ENCODE results near the gene GDA. TPM values are rescaled to one million over a fixed set of nuclear protein-coding genes. Genes with fewer than 3 reads are reported as not detected.

Gene GDA
- total and polyA plus RNA-seq, 12 donors = 0.11 to 5.5 (median 0.39) TPM; not detected in 3

DNA sequence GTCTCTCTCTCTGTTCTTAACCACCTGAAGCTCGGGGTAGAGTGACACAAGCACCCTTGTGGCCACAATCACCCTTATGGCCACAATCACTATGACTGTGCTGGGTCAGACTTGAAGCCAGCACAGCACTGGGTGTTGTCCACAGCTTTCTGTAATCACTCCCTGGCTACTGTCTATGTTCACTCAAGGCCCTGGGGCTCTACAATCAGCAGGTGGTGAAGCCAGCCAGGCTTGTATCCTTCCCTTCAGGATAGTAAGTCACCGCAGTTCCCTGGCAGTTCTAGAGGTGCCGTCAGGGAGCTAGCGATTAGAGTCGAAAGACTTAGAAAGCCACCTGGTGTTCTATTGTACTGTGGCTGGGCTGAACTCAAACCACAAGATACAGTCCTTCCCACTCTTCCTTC is 44.2 kb downstream of the GDA start:
- Histone ChIP-seq H3K27ac (no peak overlapping the region), H3K36me3 (no peaks in the 10 kb centered on the region), H3K4me3 (no peak overlapping the region), H3K4me1 (no peaks in the 10 kb centered on the region), H3K9me3 (peaks cover 0 to 7% (median 0%) of the 10 kb centered on the region in 11 donors), H3K27me3 (peaks cover 0 to 4% (median 0%) of the 10 kb centered on the region in 7 donors)
- WGBS, 2 donors = 75 to 77% methylated on average over 5 of the region's 5 CpGs
- no peak for ATAC-seq
- intact Hi-C loops (cut with DNase I) = loop anchor here in 1 of 10 donors (10.0 kb wide), 1 partner anchor 59 kb away; no protein-coding TSS in a partner anchor
- no peak for DNase-seq
- TF ChIP-seq, protein P1, sequence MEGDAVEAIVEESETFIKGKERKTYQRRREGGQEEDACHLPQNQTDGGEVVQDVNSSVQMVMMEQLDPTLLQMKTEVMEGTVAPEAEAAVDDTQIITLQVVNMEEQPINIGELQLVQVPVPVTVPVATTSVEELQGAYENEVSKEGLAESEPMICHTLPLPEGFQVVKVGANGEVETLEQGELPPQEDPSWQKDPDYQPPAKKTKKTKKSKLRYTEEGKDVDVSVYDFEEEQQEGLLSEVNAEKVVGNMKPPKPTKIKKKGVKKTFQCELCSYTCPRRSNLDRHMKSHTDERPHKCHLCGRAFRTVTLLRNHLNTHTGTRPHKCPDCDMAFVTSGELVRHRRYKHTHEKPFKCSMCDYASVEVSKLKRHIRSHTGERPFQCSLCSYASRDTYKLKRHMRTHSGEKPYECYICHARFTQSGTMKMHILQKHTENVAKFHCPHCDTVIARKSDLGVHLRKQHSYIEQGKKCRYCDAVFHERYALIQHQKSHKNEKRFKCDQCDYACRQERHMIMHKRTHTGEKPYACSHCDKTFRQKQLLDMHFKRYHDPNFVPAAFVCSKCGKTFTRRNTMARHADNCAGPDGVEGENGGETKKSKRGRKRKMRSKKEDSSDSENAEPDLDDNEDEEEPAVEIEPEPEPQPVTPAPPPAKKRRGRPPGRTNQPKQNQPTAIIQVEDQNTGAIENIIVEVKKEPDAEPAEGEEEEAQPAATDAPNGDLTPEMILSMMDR (IDR thresholded peaks at IDR 0.05) = no peak

DNA sequence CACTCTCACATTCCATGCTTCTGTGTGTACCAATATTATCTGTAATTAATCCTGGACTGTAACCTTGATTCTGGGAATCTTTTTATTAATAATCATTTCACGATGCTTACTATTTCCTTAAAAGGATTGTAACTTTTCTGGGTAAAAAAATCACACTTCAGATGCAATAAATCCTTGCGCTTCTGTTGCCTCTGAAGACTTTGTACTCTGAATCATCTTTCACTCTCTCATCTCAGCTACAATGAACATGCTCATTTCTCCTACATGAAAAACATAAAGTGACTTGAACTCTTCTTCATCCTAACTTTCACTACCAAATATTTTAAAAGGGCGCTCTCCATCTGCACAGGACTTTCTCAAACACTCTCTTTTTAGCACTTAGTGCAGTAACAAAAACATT is 50.0 kb downstream of the GDA start:
- no peaks in the 10 kb centered on the region for H3K4me1 ChIP-seq
- no peaks in the 10 kb centered on the region for H3K9me3 ChIP-seq
- no peaks in the 10 kb centered on the region for H3K36me3 ChIP-seq
- 70 to 73% methylated on average over 3 of the region's 3 CpGs for WGBS, 2 donors
- intact Hi-C loops (cut with DNase I) = loop anchor here in 1 of 10 donors (10.0 kb wide), 1 partner anchor 64 kb away; no protein-coding TSS in a partner anchor
- DNase-seq (no peak), ATAC-seq (no peak)
- TF ChIP-seq, protein P1 (IDR thresholded peaks at IDR 0.05) = no peak
- peaks cover 0 to 4% (median 0%) of the 10 kb centered on the region in 7 donors for H3K27me3 ChIP-seq
- no peak overlapping the region for H3K27ac ChIP-seq
- H3K4me3 ChIP-seq = no peak overlapping the region

DNA sequence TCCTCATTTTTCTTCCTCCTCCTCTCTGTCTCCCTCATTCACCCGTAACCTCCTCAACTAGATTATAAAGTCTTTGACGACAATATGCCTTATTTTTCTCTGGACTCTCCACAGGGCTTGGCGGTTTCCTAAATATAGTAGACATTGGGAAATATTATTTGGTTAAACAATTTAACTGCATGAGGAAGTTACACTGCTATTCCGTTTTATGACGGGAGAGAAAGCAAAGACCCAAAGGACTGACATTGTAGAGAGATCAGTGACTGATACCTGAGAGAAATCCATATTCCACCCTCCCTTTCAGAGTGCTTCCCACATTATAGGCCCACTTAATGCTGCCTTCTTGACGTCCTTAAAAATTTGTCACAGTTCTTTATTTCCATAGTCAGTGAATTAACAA is 51.2 kb downstream of the GDA start:
- H3K36me3 ChIP-seq = no peaks in the 10 kb centered on the region
- H3K9me3 ChIP-seq = no peaks in the 10 kb centered on the region
- no peak overlapping the region for H3K4me3 ChIP-seq
- no peaks in the 10 kb centered on the region for H3K4me1 ChIP-seq
- TF ChIP-seq, protein P1 (IDR thresholded peaks at IDR 0.05) = no peak
- H3K27ac ChIP-seq = no peak overlapping the region
- DNase-seq = no peak
- H3K27me3 ChIP-seq = peaks cover 0 to 4% (median 0%) of the 10 kb centered on the region in 7 donors
- no peak for ATAC-seq
- intact Hi-C loops (cut with DNase I) = no loop called here
- WGBS, 2 donors = 87 to 88% methylated on average over 6 of the region's 6 CpGs

DNA sequence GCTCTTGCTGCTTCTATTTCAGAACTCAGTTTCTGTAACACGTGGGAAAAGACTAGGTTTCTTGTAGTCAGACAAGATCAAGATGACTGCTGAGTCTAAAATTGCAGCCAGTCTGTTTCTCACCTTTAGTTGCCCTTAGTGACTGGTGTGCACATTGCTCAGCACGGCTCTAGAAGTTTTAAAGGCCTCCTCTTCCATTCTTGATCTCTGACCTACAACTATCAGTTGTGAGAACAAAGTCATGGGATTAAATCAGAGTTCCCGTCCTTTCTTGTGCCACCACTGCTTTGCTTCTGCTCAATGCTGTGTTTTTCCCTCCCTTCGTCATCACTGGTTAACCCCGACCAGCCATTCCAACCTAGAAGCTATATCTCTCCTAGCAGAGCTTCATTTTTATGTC is 52.8 kb downstream of the GDA start:
- Histone ChIP-seq H3K4me3 (no peak overlapping the region), H3K4me1 (no peaks in the 10 kb centered on the region), H3K9me3 (no peaks in the 10 kb centered on the region), H3K27me3 (peaks cover 0 to 4% (median 0%) of the 10 kb centered on the region in 7 donors), H3K27ac (no peak overlapping the region), H3K36me3 (no peaks in the 10 kb centered on the region)
- TF ChIP-seq, protein P1 (IDR thresholded peaks at IDR 0.05) = no peak
- no peak for DNase-seq
- 61 to 76% methylated on average over 5 of the region's 5 CpGs for WGBS, 2 donors
- no peak for ATAC-seq
- intact Hi-C loops (cut with DNase I) = no loop called here
